Measurements from ENCODE around the gene LAMB4. TPM values are rescaled to one million over a fixed set of nuclear protein-coding genes. Genes with fewer than 3 reads are reported as not detected.

LAMB4 gene
- total RNA-seq (under 1 TPM in 1 of 5 experiments, not detected in 4; 0.17 TPM), polyA plus RNA-seq (not detected), total RNA-seq (not detected)

GRCh38 chr7:108130261-108130660 lies at the start of gene LAMB4:
TSS of gene LAMB4 (minus strand) at chr7:108130361. CDS start at chr7:108123164, 7,197 bp downstream.
- Histone ChIP-seq H3K4me3 (ENCODE audit: low read length) (no peak within 1 kb of the TSS), H3K27me3 (ENCODE audit: control insufficient read depth in 2 of 2, insufficient read depth in 2 of 2, low read length in 2 of 2) (no peaks in the 10 kb centered on the region), H3K27ac (ENCODE audit: low read depth, low read length) (no peak within 1 kb of the TSS), H3K36me3 (ENCODE audit: control insufficient read depth in 2 of 3, insufficient read depth in 3 of 3, low read length in 3 of 3) (no peaks in the 10 kb centered on the region), H3K4me1 (ENCODE audit: control insufficient read depth in 2 of 2, insufficient read depth in 2 of 2, low read length in 2 of 2) (peaks cover 0 to 5% of the 10 kb centered on the region in 2 donors), H3K9me3 (ENCODE audit: control insufficient read depth in 2 of 3, low read length in 3 of 3) (no peaks in the 10 kb centered on the region)
- ChIA-PET POLR2A (no interaction called here), CTCF (no interaction called here)
- H3K9me3 Mint-ChIP-seq, result no peaks in the 10 kb centered on the region
- ATAC-seq, result no peak
- peaks cover 0 to 2% (median 0%) of the 10 kb centered on the region in 5 donors for H3K36me3 Mint-ChIP-seq
- peaks cover 0 to 22% (median 0%) of the 10 kb centered on the region in 5 donors for H3K27me3 Mint-ChIP-seq
- H3K4me1 Mint-ChIP-seq, result peaks cover 0 to 8% (median 5%) of the 10 kb centered on the region in 7 donors
- no peak for DNase-seq
- intact Hi-C loops (cut with micrococcal nuclease), result no loop called here
- no peak within 1 kb of the TSS for H3K4me3 Mint-ChIP-seq
- no peak within 1 kb of the TSS for H3K27ac Mint-ChIP-seq

- H3K27ac Mint-ChIP-seq, result no peak overlapping the region
- H3K9me3 Mint-ChIP-seq, result no peaks in the 10 kb centered on the region
- no peak overlapping the region for H3K4me3 Mint-ChIP-seq
- ChIA-PET POLR2A (no interaction called here), CTCF (interaction anchor here (0.9 to 2.9 kb wide), 2 partner anchors 319 to 1031 kb away, joined by 3 to 13 read pairs; no protein-coding TSS in a partner anchor)
- DNase-seq (no peak), ATAC-seq (no peak)
- H3K36me3 Mint-ChIP-seq, result peaks cover 0 to 13% (median 0%) of the 10 kb centered on the region in 5 donors
- H3K27ac ChIP-seq (ENCODE audit: low read depth, low read length), result no peak overlapping the region
- no peaks in the 10 kb centered on the region for H3K36me3 ChIP-seq (ENCODE audit: control insufficient read depth in 2 of 3, insufficient read depth in 3 of 3, low read length in 3 of 3)
- no peaks in the 10 kb centered on the region for H3K4me1 ChIP-seq (ENCODE audit: control insufficient read depth in 2 of 2, insufficient read depth in 2 of 2, low read length in 2 of 2)
- H3K9me3 ChIP-seq (ENCODE audit: control insufficient read depth in 2 of 3, low read length in 3 of 3), result no peaks in the 10 kb centered on the region
- intact Hi-C loops (cut with micrococcal nuclease), result no loop called here
- no peaks in the 10 kb centered on the region for H3K27me3 ChIP-seq (ENCODE audit: control insufficient read depth in 2 of 2, insufficient read depth in 2 of 2, low read length in 2 of 2)
- no peak overlapping the region for H3K4me3 ChIP-seq (ENCODE audit: low read length)
- H3K4me1 Mint-ChIP-seq, result no peaks in the 10 kb centered on the region
- H3K27me3 Mint-ChIP-seq, result peaks cover 0 to 12% (median 5%) of the 10 kb centered on the region in 5 donors
Measured at GRCh38 chr7:108178398-108178797, 48.2 kb upstream of the LAMB4 start.

DNA sequence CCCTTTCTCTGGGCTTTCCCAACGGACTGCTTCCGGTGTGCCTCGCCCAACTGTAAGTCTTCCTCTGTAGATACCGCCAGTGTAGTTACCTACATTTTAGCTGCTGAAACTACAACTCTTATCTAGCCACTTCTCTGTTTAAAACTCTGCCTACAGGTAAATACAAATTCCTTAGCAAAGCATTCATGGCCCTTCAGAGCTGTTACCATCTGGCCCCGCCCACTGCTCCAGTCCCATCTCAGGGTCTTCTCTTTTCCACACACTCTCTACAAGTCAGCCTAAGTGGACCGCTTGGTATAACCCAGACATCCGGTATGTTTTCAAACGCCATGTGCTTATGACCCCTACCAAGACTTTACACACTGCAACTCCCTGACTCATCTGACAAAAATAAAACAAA lies 41.0 kb upstream of the LAMB4 start:
- H3K27me3 Mint-ChIP-seq, result peaks cover 0 to 8% (median 4%) of the 10 kb centered on the region in 5 donors
- H3K36me3 ChIP-seq (ENCODE audit: control insufficient read depth in 2 of 3, insufficient read depth in 3 of 3, low read length in 3 of 3), result no peaks in the 10 kb centered on the region
- H3K9me3 Mint-ChIP-seq, result no peaks in the 10 kb centered on the region
- no peaks in the 10 kb centered on the region for H3K9me3 ChIP-seq (ENCODE audit: control insufficient read depth in 2 of 3, low read length in 3 of 3)
- H3K4me3 ChIP-seq (ENCODE audit: low read length), result no peak overlapping the region
- no peaks in the 10 kb centered on the region for H3K4me1 ChIP-seq (ENCODE audit: control insufficient read depth in 2 of 2, insufficient read depth in 2 of 2, low read length in 2 of 2)
- CTCF ChIA-PET, result no interaction called here
- no peaks in the 10 kb centered on the region for H3K4me1 Mint-ChIP-seq
- H3K4me3 Mint-ChIP-seq, result no peak overlapping the region
- H3K27ac ChIP-seq (ENCODE audit: low read depth, low read length), result no peak overlapping the region
- ATAC-seq (no peak), DNase-seq (no peak)
- POLR2A ChIA-PET, result no interaction called here
- no peaks in the 10 kb centered on the region for H3K27me3 ChIP-seq (ENCODE audit: control insufficient read depth in 2 of 2, insufficient read depth in 2 of 2, low read length in 2 of 2)
- intact Hi-C loops (cut with micrococcal nuclease), result no loop called here
- H3K36me3 Mint-ChIP-seq, result no peaks in the 10 kb centered on the region
- H3K27ac Mint-ChIP-seq, result no peak overlapping the region

- H3K4me3 ChIP-seq (ENCODE audit: low read length), result no peak overlapping the region
- no peaks in the 10 kb centered on the region for H3K9me3 ChIP-seq (ENCODE audit: control insufficient read depth in 2 of 3, low read length in 3 of 3)
- H3K4me1 Mint-ChIP-seq, result no peaks in the 10 kb centered on the region
- no peak overlapping the region for H3K27ac ChIP-seq (ENCODE audit: low read depth, low read length)
- ATAC-seq (no peak), DNase-seq (no peak)
- intact Hi-C loops (cut with micrococcal nuclease), result no loop called here
- no peaks in the 10 kb centered on the region for H3K36me3 ChIP-seq (ENCODE audit: control insufficient read depth in 2 of 3, insufficient read depth in 3 of 3, low read length in 3 of 3)
- H3K4me3 Mint-ChIP-seq, result no peak overlapping the region
- no peaks in the 10 kb centered on the region for H3K36me3 Mint-ChIP-seq
- H3K27me3 Mint-ChIP-seq, result peaks cover 0 to 8% (median 4%) of the 10 kb centered on the region in 5 donors
- H3K4me1 ChIP-seq (ENCODE audit: control insufficient read depth in 2 of 2, insufficient read depth in 2 of 2, low read length in 2 of 2), result no peaks in the 10 kb centered on the region
- H3K27ac Mint-ChIP-seq, result no peak overlapping the region
- ChIA-PET POLR2A (no interaction called here), CTCF (no interaction called here)
- no peaks in the 10 kb centered on the region for H3K9me3 Mint-ChIP-seq
- no peaks in the 10 kb centered on the region for H3K27me3 ChIP-seq (ENCODE audit: control insufficient read depth in 2 of 2, insufficient read depth in 2 of 2, low read length in 2 of 2)
Measured at GRCh38 chr7:108170251-108170650, 40.1 kb upstream of the LAMB4 start.

DNA sequence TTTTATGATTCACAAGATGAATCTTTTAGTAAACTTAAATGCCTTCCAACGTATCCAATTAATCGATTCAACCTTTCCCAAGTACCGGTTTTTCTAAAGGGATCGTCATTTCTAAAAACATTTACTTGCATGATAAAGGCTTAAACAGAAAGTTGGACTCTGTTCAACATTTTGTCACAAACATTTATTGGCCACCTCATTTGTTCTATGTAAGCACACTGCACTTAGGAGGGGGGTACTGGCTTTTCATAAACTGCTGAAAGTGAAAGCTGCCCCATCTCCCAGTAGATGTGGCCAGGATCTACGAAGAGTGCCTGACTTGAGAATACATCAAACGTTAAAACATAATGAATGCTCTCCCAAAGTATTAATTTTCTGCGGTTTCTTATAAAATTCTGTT lies 37.3 kb upstream of the LAMB4 start:
- no peak overlapping the region for H3K4me3 Mint-ChIP-seq
- Histone ChIP-seq H3K36me3 (ENCODE audit: control insufficient read depth in 2 of 3, insufficient read depth in 3 of 3, low read length in 3 of 3) (no peaks in the 10 kb centered on the region), H3K27ac (ENCODE audit: low read depth, low read length) (no peak overlapping the region), H3K9me3 (ENCODE audit: control insufficient read depth in 2 of 3, low read length in 3 of 3) (no peaks in the 10 kb centered on the region), H3K27me3 (ENCODE audit: control insufficient read depth in 2 of 2, insufficient read depth in 2 of 2, low read length in 2 of 2) (no peaks in the 10 kb centered on the region), H3K4me1 (ENCODE audit: control insufficient read depth in 2 of 2, insufficient read depth in 2 of 2, low read length in 2 of 2) (no peaks in the 10 kb centered on the region), H3K4me3 (ENCODE audit: low read length) (no peak overlapping the region)
- peaks cover 0 to 5% (median 0%) of the 10 kb centered on the region in 11 donors for H3K9me3 Mint-ChIP-seq
- no peaks in the 10 kb centered on the region for H3K4me1 Mint-ChIP-seq
- no peak overlapping the region for H3K27ac Mint-ChIP-seq
- ATAC-seq (no peak), DNase-seq (no peak)
- CTCF ChIA-PET, result interaction anchor here (0.6 to 0.7 kb wide), 2 partner anchors 21 to 74 kb away, joined by 3 to 4 read pairs; no protein-coding TSS in a partner anchor
- H3K27me3 Mint-ChIP-seq, result peaks cover 0 to 5% (median 2%) of the 10 kb centered on the region in 5 donors
- H3K36me3 Mint-ChIP-seq, result no peaks in the 10 kb centered on the region
- POLR2A ChIA-PET, result no interaction called here
- intact Hi-C loops (cut with micrococcal nuclease), result no loop called here

GRCh38 chr7:108166687-108167086 lies 36.5 kb upstream of the LAMB4 start:
- Histone ChIP-seq H3K4me3 (ENCODE audit: low read length) (no peak overlapping the region), H3K27ac (ENCODE audit: low read depth, low read length) (no peak overlapping the region), H3K9me3 (ENCODE audit: control insufficient read depth in 2 of 3, low read length in 3 of 3) (no peaks in the 10 kb centered on the region), H3K36me3 (ENCODE audit: control insufficient read depth in 2 of 3, insufficient read depth in 3 of 3, low read length in 3 of 3) (no peaks in the 10 kb centered on the region), H3K27me3 (ENCODE audit: control insufficient read depth in 2 of 2, insufficient read depth in 2 of 2, low read length in 2 of 2) (no peaks in the 10 kb centered on the region), H3K4me1 (ENCODE audit: control insufficient read depth in 2 of 2, insufficient read depth in 2 of 2, low read length in 2 of 2) (no peaks in the 10 kb centered on the region)
- H3K9me3 Mint-ChIP-seq, result peaks cover 0 to 5% (median 0%) of the 10 kb centered on the region in 11 donors
- DNase-seq (no peak), ATAC-seq (no peak)
- intact Hi-C loops (cut with micrococcal nuclease), result no loop called here
- H3K27ac Mint-ChIP-seq, result no peak overlapping the region
- CTCF ChIA-PET, result interaction anchor here (0.7 kb wide), 1 partner anchor 20 kb away, joined by 4 read pairs; no protein-coding TSS in a partner anchor
- POLR2A ChIA-PET, result no interaction called here
- no peaks in the 10 kb centered on the region for H3K36me3 Mint-ChIP-seq
- peaks cover 0 to 4% (median under 1%) of the 10 kb centered on the region in 5 donors for H3K27me3 Mint-ChIP-seq
- H3K4me3 Mint-ChIP-seq, result no peak overlapping the region
- H3K4me1 Mint-ChIP-seq, result no peaks in the 10 kb centered on the region

DNA sequence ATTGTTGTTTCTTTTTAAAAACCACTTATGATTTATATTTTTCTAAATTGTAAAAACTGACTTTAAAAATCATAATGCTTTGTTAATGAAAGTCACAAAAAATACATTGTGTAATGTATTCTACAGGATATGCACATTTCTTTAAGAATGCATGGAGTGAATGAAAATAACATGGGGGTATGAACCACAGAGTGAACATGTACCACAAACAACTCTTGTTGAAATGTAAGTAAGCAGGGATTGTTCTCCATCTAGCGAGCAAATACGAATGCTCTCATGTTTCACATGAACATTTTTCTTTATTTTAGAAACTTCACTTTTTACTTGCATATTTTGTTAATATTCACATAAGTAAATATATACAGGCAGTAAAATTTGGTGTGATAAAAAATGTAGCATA lies 35.6 kb upstream of the LAMB4 start:
- DNase-seq (no peak), ATAC-seq (no peak)
- Histone ChIP-seq H3K27me3 (ENCODE audit: control insufficient read depth in 2 of 2, insufficient read depth in 2 of 2, low read length in 2 of 2) (no peaks in the 10 kb centered on the region), H3K4me3 (ENCODE audit: low read length) (no peak overlapping the region), H3K4me1 (ENCODE audit: control insufficient read depth in 2 of 2, insufficient read depth in 2 of 2, low read length in 2 of 2) (no peaks in the 10 kb centered on the region), H3K36me3 (ENCODE audit: control insufficient read depth in 2 of 3, insufficient read depth in 3 of 3, low read length in 3 of 3) (no peaks in the 10 kb centered on the region), H3K27ac (ENCODE audit: low read depth, low read length) (no peak overlapping the region), H3K9me3 (ENCODE audit: control insufficient read depth in 2 of 3, low read length in 3 of 3) (no peaks in the 10 kb centered on the region)
- ChIA-PET CTCF (no interaction called here), POLR2A (no interaction called here)
- Mint-ChIP-seq H3K27ac (no peak overlapping the region), H3K4me3 (no peak overlapping the region), H3K9me3 (peaks cover 0 to 5% (median 0%) of the 10 kb centered on the region in 11 donors), H3K36me3 (peaks cover 0 to 4% (median 0%) of the 10 kb centered on the region in 5 donors), H3K4me1 (no peaks in the 10 kb centered on the region), H3K27me3 (peaks cover 0 to 5% (median 3%) of the 10 kb centered on the region in 5 donors)
- intact Hi-C loops (cut with micrococcal nuclease), result no loop called here
